PC-3 (cell line): Measurements from ENCODE around the gene HPN. TPM values are rescaled to one million over a fixed set of nuclear protein-coding genes. Genes with fewer than 3 reads are reported as not detected.

ENCODE experiments used
- ATAC-seq: fragments of 200-7000 bp; cut with Tn5 transposase; 2 replicates; pipeline ENCODE4 v1.9.1; 2020; ENCODE audit warnings: mild to moderate bottlenecking, moderate library complexity
- BruUV-seq: library from RNA; stranded (reverse); fragments of 400-500 nt; replicated peaks from 2 replicates; lab custom pipeline; 2021; lab: Mats Ljungman, UMichigan
- CTCF ChIA-PET: fragments of 300-600 bp; sonication (Branson Sonifier 250); formaldehyde crosslinking; loops from one replicate; lab custom pipeline; 2022; ENCODE audit warnings: antibody characterized with exemption; lab: Charles Lee
- POLR2A ChIA-PET: fragments of 300-600 bp; sonication (Branson Sonifier 250); formaldehyde crosslinking; loops from one replicate; lab custom pipeline; 2022; ENCODE audit warnings: antibody characterized with exemption; ENCODE audit not compliant: unreplicated experiment; lab: Charles Lee
- DNase-seq: peaks from one replicate; pipeline ENCODE4 v3.0.0-alpha.2; 2015
- H2AFZ ChIP-seq: fragments of 300-600 bp; sonication (generic); 2 replicates; pipeline ENCODE4 v1.6.0; 2016; ENCODE audit warnings: antibody characterized with exemption, low read length
- H3F3A ChIP-seq: fragments of 300-600 bp; sonication (generic); one replicate; pipeline ENCODE4 v1.6.0; 2017; ENCODE audit warnings: antibody characterized with exemption, low read length, control low read depth, mild to moderate bottlenecking; ENCODE audit not compliant: unreplicated experiment
- H3K27ac ChIP-seq: fragments of 300-600 bp; sonication (generic); 2 replicates; pipeline ENCODE4 v1.5.1; 2016; ENCODE audit warnings: mild to moderate bottlenecking, low read length
- H3K27me3 ChIP-seq: fragments of 300-600 bp; sonication (generic); 2 replicates; pipeline ENCODE4 v1.6.1; 2016; ENCODE audit warnings: low read length, mixed read lengths
- H3K36me3 ChIP-seq: fragments of 300-600 bp; sonication (generic); 2 replicates; pipeline ENCODE4 v1.6.1; 2016; ENCODE audit warnings: low read depth, mixed run types, low read length, mixed read lengths
- H3K4me1 ChIP-seq: fragments of 300-600 bp; sonication (generic); 2 replicates; pipeline ENCODE4 v1.5.1; 2016; ENCODE audit warnings: low read length; ENCODE audit not compliant: insufficient read depth
- H3K4me2 ChIP-seq: fragments of 300-600 bp; sonication (generic); 2 replicates; pipeline ENCODE4 v1.6.0; 2016; ENCODE audit warnings: low read length
- H3K4me3 ChIP-seq: fragments of 300-600 bp; sonication (generic); 2 replicates; pipeline ENCODE4 v1.5.1; 2016; ENCODE audit warnings: mild to moderate bottlenecking, low read length, mixed read lengths
- H3K79me2 ChIP-seq: fragments of 300-600 bp; sonication (generic); 2 replicates; pipeline ENCODE4 v1.6.1; 2017; ENCODE audit warnings: low read length, mixed read lengths
- H3K9ac ChIP-seq: fragments of 300-600 bp; sonication (generic); 2 replicates; pipeline ENCODE4 v1.6.0; 2016; ENCODE audit warnings: mild to moderate bottlenecking, low read length
- H3K9me2 ChIP-seq: fragments of 300-600 bp; sonication (generic); replicated peaks from 2 replicates; pipeline ENCODE4 v1.6.1; 2016; ENCODE audit warnings: mixed run types, low read length, mixed read lengths
- H3K9me3 ChIP-seq: fragments of 300-600 bp; sonication (generic); 2 replicates; pipeline ENCODE4 v1.6.1; 2016; ENCODE audit warnings: low read length, mixed read lengths
- H4K20me1 ChIP-seq: fragments of 300-600 bp; sonication (generic); 2 replicates; pipeline ENCODE4 v1.6.1; 2016; ENCODE audit warnings: low read length, mixed read lengths
- CTCF ChIP-seq: fragments of 300-600 bp; sonication (generic); conservative IDR thresholded peaks from 2 replicates; pipeline ENCODE4 v1.5.1; 2017; ENCODE audit warnings: antibody characterized with exemption, low read depth, mild to moderate bottlenecking, low read length
- EZH2 ChIP-seq: fragments of 300-600 bp; sonication (generic); IDR thresholded peaks from one replicate; pipeline ENCODE4 v1.6.1; 2017; ENCODE audit warnings: antibody characterized with exemption, mild to moderate bottlenecking, low read length; ENCODE audit not compliant: unreplicated experiment
- EZH2phosphoT487 ChIP-seq: fragments of 300-600 bp; sonication (generic); IDR thresholded peaks from 2 replicates; pipeline ENCODE4 v1.6.1; 2018; ENCODE audit warnings: mild to moderate bottlenecking, antibody characterized with exemption, low read length, borderline replicate concordance
- intact Hi-C: fragments of 100-400 bp; cut with micrococcal nuclease; formaldehyde crosslinking; loops from 2 replicates; pipeline ENCODE4 v1.9.0; 2023
- total RNA-seq: library from RNA; depleted of rRNA; stranded (reverse); fragments of >200 nt; gene quantifications from 2 replicates; pipeline ENCODE4 v1.2.3, GENCODE V29; 2014

HPN gene
- total RNA-seq, 1 experiment from 2014 or later: 0.18 TPM

GRCh38 chr19:35083691-35084508 lies 42.4 kb downstream of the HPN start:
- POLR2A ChIA-PET: no interaction called here

DNA sequence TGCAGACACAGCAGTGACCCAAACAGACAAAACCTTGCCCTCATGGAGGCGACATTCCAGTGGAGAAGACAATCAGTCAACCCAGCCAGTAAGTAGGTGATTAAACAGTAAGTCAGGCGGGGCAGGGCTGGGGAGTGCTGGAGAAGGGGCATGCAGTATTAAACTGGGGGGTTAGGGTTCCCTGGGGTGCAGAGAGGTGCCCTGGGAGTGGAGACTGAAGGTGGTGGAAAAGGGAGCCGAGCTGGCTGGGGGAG lies 42.9 kb downstream of the HPN start:
- Histone ChIP-seq H3K36me3 (no peaks in the 10 kb centered on the region), H3K4me1 (no peaks in the 10 kb centered on the region), H3K9me3 (no peaks in the 10 kb centered on the region), H3K4me2 (no peak overlapping the region), H3K27ac (no peak overlapping the region), H2AFZ (no peak overlapping the region), H4K20me1 (no peaks in the 10 kb centered on the region), H3K9ac (no peak overlapping the region), H3K27me3 (no peaks in the 10 kb centered on the region), H3K9me2 (no peaks in the 10 kb centered on the region), H3K79me2 (no peaks in the 10 kb centered on the region), H3F3A (no peaks in the 10 kb centered on the region), H3K4me3 (no peak overlapping the region)
- ChIA-PET POLR2A (no interaction called here), CTCF (no interaction called here)
- DNase-seq (no peak), ATAC-seq (no peak)
- no TSS peak for BruUV-seq
- intact Hi-C loops: no loop called here
- TF ChIP-seq EZH2 (no peak), EZH2phosphoT487 (no peak), CTCF (no peak)

More at GRCh38 chr19:35083691-35084508, 42.4 kb downstream of the HPN start:
- Histone ChIP-seq H3K4me2 (no peak overlapping the region), H3K36me3 (no peaks in the 10 kb centered on the region), H3K9ac (no peak overlapping the region), H4K20me1 (no peaks in the 10 kb centered on the region), H3K27ac (no peak overlapping the region), H3K27me3 (no peaks in the 10 kb centered on the region), H3K4me1 (no peaks in the 10 kb centered on the region), H3K9me3 (no peaks in the 10 kb centered on the region), H3F3A (no peaks in the 10 kb centered on the region), H3K4me3 (no peak overlapping the region), H3K79me2 (no peaks in the 10 kb centered on the region), H3K9me2 (no peaks in the 10 kb centered on the region), H2AFZ (no peak overlapping the region)
- TF ChIP-seq CTCF: no peak
- no peak for TF ChIP-seq EZH2
- TF ChIP-seq EZH2phosphoT487: no peak
- CTCF ChIA-PET: no interaction called here
- ATAC-seq (no peak), DNase-seq (no peak)
- intact Hi-C loops: no loop called here
- no TSS peak for BruUV-seq

- ATAC-seq (no peak), DNase-seq (no peak)
- intact Hi-C loops: no loop called here
- Histone ChIP-seq H3K4me2 (no peak overlapping the region), H3K9me3 (no peaks in the 10 kb centered on the region), H3K27ac (no peak overlapping the region), H3K9me2 (no peaks in the 10 kb centered on the region), H3K4me3 (no peak overlapping the region), H3F3A (no peaks in the 10 kb centered on the region), H3K9ac (no peak overlapping the region), H3K4me1 (peaks cover 8% of the 10 kb centered on the region), H3K27me3 (no peaks in the 10 kb centered on the region), H2AFZ (no peak overlapping the region), H4K20me1 (no peaks in the 10 kb centered on the region), H3K36me3 (no peaks in the 10 kb centered on the region), H3K79me2 (no peaks in the 10 kb centered on the region)
- BruUV-seq: no TSS peak
- ChIA-PET POLR2A (no interaction called here), CTCF (no interaction called here)
- TF ChIP-seq EZH2 (no peak), CTCF (no peak), EZH2phosphoT487 (no peak)
Measured at GRCh38 chr19:35085947-35086346, 44.4 kb downstream of the HPN start.
